ENCODE data around the gene MAEA.
"Not testable (repeated sequence)": the region's sequence is repeated elsewhere in the genome, so short reads cannot be mapped to it uniquely, and the experiment has no call there.

Gene MAEA

GRCh38 chr4:1369479-1370079 is 79.9 kb downstream of the MAEA start:
- DNase-seq, result no peak

GRCh38 chr4:1370321-1371124 is 80.8 kb downstream of the MAEA start:
- DNase-seq, result no peak

- DNase-seq, result no peak
These were observed 81.8 kb downstream of the MAEA start for GRCh38 chr4:1371176-1372165.

- DNase-seq, result not testable (repeated sequence)
These were observed 82.9 kb downstream of the MAEA start for GRCh38 chr4:1372576-1372975.

- DNase-seq, result no peak
These were observed 84.4 kb downstream of the MAEA start for GRCh38 chr4:1373892-1374705.

- no peak for DNase-seq
These were observed 85.0 kb downstream of the MAEA start for GRCh38 chr4:1374706-1375045.

- DNase-seq, result no peak
These were observed 85.5 kb downstream of the MAEA start for GRCh38 chr4:1375051-1375721.

- DNase-seq, result no peak
These were observed 86.2 kb downstream of the MAEA start for GRCh38 chr4:1375761-1376322.

GRCh38 chr4:1376391-1376840 is 86.7 kb downstream of the MAEA start:
- DNase-seq, result no peak

- no peak for DNase-seq
These were observed 87.3 kb downstream of the MAEA start for GRCh38 chr4:1376841-1377605.

GRCh38 chr4:1377606-1378261 is 88.0 kb downstream of the MAEA start:
- no peak for DNase-seq

- DNase-seq, result no peak
These were observed 89.0 kb downstream of the MAEA start for GRCh38 chr4:1378559-1379231.

GRCh38 chr4:1379351-1379781 is 89.7 kb downstream of the MAEA start:
- DNase-seq, result no peak

GRCh38 chr4:1379801-1380331 is 90.2 kb downstream of the MAEA start:
- DNase-seq, result no peak

GRCh38 chr4:1380368-1381151 is 90.9 kb downstream of the MAEA start:
- DNase-seq, result no peak

- no peak for DNase-seq
These were observed 91.5 kb downstream of the MAEA start for GRCh38 chr4:1381181-1381621.

GRCh38 chr4:1381944-1382541 is 92.4 kb downstream of the MAEA start:
- no peak for DNase-seq
